T1000 (cell line): ENCODE measurements around the gene SFSWAP.
"Not testable (repeated sequence)": the region's sequence is repeated elsewhere in the genome, so short reads cannot be mapped to it uniquely, and the experiment has no call there.

Experiments used
- DNase-seq: peaks from one replicate; lab custom pipeline; 2025; ENCODE audit warnings: mixed read lengths; lab: John Stamatoyannopoulos, UW

The SFSWAP gene

GRCh38 chr12:131736446-131737149 lies 25.7 kb downstream of the SFSWAP start:
- no peak for DNase-seq

- no peak for DNase-seq
These were observed 26.4 kb downstream of the SFSWAP start for GRCh38 chr12:131737150-131737827.

GRCh38 chr12:131738196-131738595 lies 27.3 kb downstream of the SFSWAP start:
- no peak for DNase-seq

- DNase-seq, result no peak
These were observed 29.7 kb downstream of the SFSWAP start for GRCh38 chr12:131740626-131741025.

- DNase-seq, result not testable (repeated sequence)
These were observed 31.9 kb downstream of the SFSWAP start for GRCh38 chr12:131742761-131743160.

GRCh38 chr12:131743410-131743809 lies 32.5 kb downstream of the SFSWAP start:
- not testable (repeated sequence) for DNase-seq

- not testable (repeated sequence) for DNase-seq
These were observed 33.0 kb downstream of the SFSWAP start for GRCh38 chr12:131743880-131744279.

GRCh38 chr12:131744675-131745074 lies 33.8 kb downstream of the SFSWAP start:
- not testable (repeated sequence) for DNase-seq

GRCh38 chr12:131745706-131746105 lies 34.8 kb downstream of the SFSWAP start:
- DNase-seq, result no peak

GRCh38 chr12:131747276-131748177 lies 36.6 kb downstream of the SFSWAP start:
- DNase-seq, result no peak

GRCh38 chr12:131749618-131750315 lies 38.9 kb downstream of the SFSWAP start:
- DNase-seq, result no peak

- no peak for DNase-seq
These were observed 40.4 kb downstream of the SFSWAP start for GRCh38 chr12:131751335-131751734.

- DNase-seq, result no peak
These were observed 41.6 kb downstream of the SFSWAP start for GRCh38 chr12:131752451-131752850.

- no peak for DNase-seq
These were observed 42.1 kb downstream of the SFSWAP start for GRCh38 chr12:131753005-131753404.

- DNase-seq, result no peak
These were observed 42.9 kb downstream of the SFSWAP start for GRCh38 chr12:131753757-131754156.

- no peak for DNase-seq
These were observed 43.3 kb downstream of the SFSWAP start for GRCh38 chr12:131754184-131754583.

- no peak for DNase-seq
These were observed 44.6 kb downstream of the SFSWAP start for GRCh38 chr12:131755305-131756113.

GRCh38 chr12:131756441-131756840 lies 45.6 kb downstream of the SFSWAP start:
- DNase-seq, result no peak

- no peak for DNase-seq
These were observed 46.2 kb downstream of the SFSWAP start for GRCh38 chr12:131757111-131757510.

- DNase-seq, result no peak
These were observed 47.3 kb downstream of the SFSWAP start for GRCh38 chr12:131758016-131758739.
